KOPT-K1 (cell line): ENCODE measurements around the gene MYO9A.
"Not testable (repeated sequence)": the region's sequence is repeated elsewhere in the genome, so short reads cannot be mapped to it uniquely, and the experiment has no call there.

Source experiments
- H3K27ac ChIP-seq: fragments of 200-600 bp; sonication (generic); 2 replicates; pipeline ENCODE4 v1.5.1; 2016; ENCODE audit warnings: antibody characterized with exemption, mild to moderate bottlenecking, low read depth, low read length; ENCODE audit not compliant: poor library complexity, severe bottlenecking
- H3K36me3 ChIP-seq: fragments of 200-600 bp; sonication (generic); 2 replicates; pipeline ENCODE4 v1.5.1; 2017; ENCODE audit warnings: antibody characterized with exemption, mild to moderate bottlenecking, low read length, moderate library complexity; ENCODE audit not compliant: insufficient read depth
- H3K9me3 ChIP-seq: fragments of 200-600 bp; sonication (generic); 2 replicates; pipeline ENCODE4 v1.5.1; 2017; ENCODE audit warnings: antibody characterized with exemption, low read length, mild to moderate bottlenecking; ENCODE audit not compliant: insufficient read depth, poor library complexity, severe bottlenecking

Gene MYO9A

DNA sequence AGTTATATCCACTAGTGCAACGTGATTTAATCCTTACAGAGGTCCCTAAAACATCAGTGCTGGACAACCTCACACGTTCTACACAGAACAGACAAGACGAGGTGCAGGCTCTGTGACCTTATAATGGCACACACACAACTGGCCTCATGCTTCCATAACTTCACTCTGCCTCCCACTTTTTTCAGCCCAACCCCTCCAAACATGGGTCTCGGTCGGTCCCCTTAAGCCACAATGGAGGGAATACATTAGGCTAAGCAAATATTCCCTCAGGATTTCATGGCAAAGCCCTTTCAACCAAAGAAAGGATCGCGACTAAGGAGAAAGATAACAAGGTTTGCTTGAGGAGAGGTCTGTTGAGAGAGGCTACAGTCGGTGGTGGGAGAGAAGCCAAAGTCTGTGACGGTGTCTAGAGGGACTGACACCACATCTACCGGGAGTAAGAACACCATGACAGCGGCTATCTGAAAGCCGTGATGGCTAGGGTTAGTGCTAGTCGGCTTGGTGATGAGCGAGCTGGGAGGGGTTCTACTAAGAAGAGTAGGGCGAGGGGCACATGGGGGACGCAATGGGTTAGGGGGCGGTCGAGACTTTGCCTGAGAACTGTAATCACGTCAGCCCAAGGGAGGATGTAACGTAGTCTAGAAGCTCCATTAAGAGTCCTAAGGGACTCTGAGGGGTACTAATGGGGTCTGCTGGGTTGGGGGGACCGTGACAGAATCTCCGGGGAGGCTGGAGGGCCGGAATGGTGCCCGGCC is 1.0 kb downstream of the MYO9A start:
- Histone ChIP-seq H3K36me3 (no peaks in the 10 kb centered on the region), H3K9me3 (no peaks in the 10 kb centered on the region), H3K27ac (peak overlapping the region; percentile 81)

- no peaks in the 10 kb centered on the region for H3K36me3 ChIP-seq
- no peaks in the 10 kb centered on the region for H3K9me3 ChIP-seq
- no peak overlapping the region for H3K27ac ChIP-seq
Observed at GRCh38 chr15:72113347-72114031, 4.5 kb downstream of the MYO9A start.

GRCh38 chr15:72112805-72113204 is 5.1 kb downstream of the MYO9A start:
- no peaks in the 10 kb centered on the region for H3K36me3 ChIP-seq
- no peaks in the 10 kb centered on the region for H3K9me3 ChIP-seq
- H3K27ac ChIP-seq, result no peak overlapping the region

GRCh38 chr15:72112116-72112515 is 5.8 kb downstream of the MYO9A start:
- H3K27ac ChIP-seq, result no peak overlapping the region
- H3K9me3 ChIP-seq, result no peaks in the 10 kb centered on the region
- H3K36me3 ChIP-seq, result no peaks in the 10 kb centered on the region

DNA sequence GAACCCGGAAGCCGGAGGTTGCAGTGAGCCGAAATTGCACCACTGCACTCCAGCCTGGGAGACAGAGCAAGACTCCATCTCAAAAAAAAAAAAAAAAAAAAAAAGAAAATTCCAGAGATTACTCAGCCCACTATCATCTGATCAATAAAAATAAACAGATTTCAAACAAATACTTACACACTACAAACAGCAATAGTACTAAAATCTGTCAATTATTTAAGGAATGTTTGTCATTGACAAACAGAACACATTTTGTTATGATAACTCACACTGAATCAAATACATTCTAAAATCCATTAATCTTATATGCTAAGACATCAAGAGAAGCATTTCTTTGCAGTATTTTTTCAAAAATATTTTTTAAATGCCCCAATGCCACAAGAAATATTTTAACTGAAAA is 7.6 kb downstream of the MYO9A start:
- no peak overlapping the region for H3K27ac ChIP-seq
- no peaks in the 10 kb centered on the region for H3K36me3 ChIP-seq
- no peaks in the 10 kb centered on the region for H3K9me3 ChIP-seq

DNA sequence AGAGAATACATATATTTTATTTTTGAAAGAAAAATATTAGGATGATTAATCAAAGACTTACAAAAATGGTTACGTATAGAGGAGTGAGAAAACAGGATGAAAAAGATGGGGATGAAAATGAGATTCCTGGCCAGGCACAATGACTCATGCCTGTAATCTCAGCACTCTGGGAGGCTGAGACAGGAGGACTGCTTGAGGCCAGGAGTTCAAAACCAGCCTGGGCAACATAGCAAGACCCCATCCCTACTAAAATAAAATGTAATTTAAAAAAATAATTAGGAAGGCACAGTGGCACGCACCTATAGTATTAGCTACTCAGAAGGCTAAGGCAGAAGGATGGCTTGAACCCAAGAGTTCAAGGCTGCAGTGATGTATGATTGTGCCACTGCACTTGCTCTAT is 11.9 kb downstream of the MYO9A start:
- Histone ChIP-seq H3K9me3 (no peaks in the 10 kb centered on the region), H3K27ac (no peak overlapping the region), H3K36me3 (no peaks in the 10 kb centered on the region)

DNA sequence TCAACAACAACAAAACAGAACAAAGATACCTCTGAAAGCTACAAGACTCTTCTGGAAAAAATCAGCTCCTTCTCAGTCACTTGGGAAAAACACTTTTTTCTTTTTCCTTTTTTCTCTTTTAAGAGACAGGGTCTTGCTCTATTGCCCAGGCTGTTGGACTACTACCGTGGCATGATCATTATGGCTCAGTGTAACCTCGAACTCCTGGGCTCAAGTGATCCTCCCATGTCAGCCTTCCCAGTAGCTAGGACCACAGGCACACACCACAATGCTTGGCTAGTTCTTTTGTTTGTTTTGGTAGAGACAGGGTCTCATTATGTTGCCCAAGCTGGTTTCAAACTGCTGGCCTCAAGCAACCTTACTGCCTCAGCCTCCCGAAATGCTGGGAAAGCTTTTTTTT is 12.8 kb downstream of the MYO9A start:
- Histone ChIP-seq H3K27ac (no peak overlapping the region), H3K36me3 (no peaks in the 10 kb centered on the region), H3K9me3 (no peaks in the 10 kb centered on the region)

GRCh38 chr15:72100551-72100950 is 17.4 kb downstream of the MYO9A start:
- H3K9me3 ChIP-seq, H3K27ac ChIP-seq, H3K36me3 ChIP-seq: not testable (repeated sequence)

GRCh38 chr15:72099155-72099554 is 18.8 kb downstream of the MYO9A start:
- Histone ChIP-seq H3K36me3 (no peaks in the 10 kb centered on the region), H3K27ac (no peak overlapping the region)

GRCh38 chr15:72098040-72098439 is 19.9 kb downstream of the MYO9A start:
- Histone ChIP-seq H3K36me3 (no peaks in the 10 kb centered on the region), H3K27ac (no peak overlapping the region)

More at GRCh38 chr15:72099155-72099554, 18.8 kb downstream of the MYO9A start:
- no peaks in the 10 kb centered on the region for H3K9me3 ChIP-seq

GRCh38 chr15:72096796-72097195 is 21.2 kb downstream of the MYO9A start:
- no peaks in the 10 kb centered on the region for H3K9me3 ChIP-seq
- no peaks in the 10 kb centered on the region for H3K36me3 ChIP-seq
- H3K27ac ChIP-seq, result no peak overlapping the region

More at GRCh38 chr15:72098040-72098439, 19.9 kb downstream of the MYO9A start:
- H3K9me3 ChIP-seq, result no peaks in the 10 kb centered on the region

- H3K9me3 ChIP-seq, result no peaks in the 10 kb centered on the region
- no peaks in the 10 kb centered on the region for H3K36me3 ChIP-seq
- no peak overlapping the region for H3K27ac ChIP-seq
Observed at GRCh38 chr15:72092691-72093090, 25.3 kb downstream of the MYO9A start.

DNA sequence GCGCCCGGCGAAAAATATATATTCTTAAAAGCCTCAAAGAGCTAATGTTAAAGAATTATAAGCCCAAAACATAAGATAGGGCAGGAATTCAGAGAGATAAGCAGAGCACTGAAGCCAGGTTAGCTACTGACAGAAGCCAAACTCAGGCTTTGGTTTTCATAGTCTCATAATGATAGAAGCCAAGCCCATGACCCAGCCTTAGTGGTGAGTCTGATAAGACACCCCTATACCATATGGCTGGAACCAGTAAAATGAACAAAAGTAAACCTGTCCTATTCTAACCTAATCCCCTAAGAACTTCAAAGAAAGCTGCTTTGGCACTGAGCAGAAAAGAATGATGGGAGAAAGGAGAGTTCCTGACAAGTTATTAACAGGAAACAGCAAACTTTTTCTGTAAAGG is 25.9 kb downstream of the MYO9A start:
- no peaks in the 10 kb centered on the region for H3K36me3 ChIP-seq
- H3K27ac ChIP-seq, result no peak overlapping the region
- no peaks in the 10 kb centered on the region for H3K9me3 ChIP-seq

- Histone ChIP-seq H3K27ac (no peak overlapping the region), H3K36me3 (no peaks in the 10 kb centered on the region), H3K9me3 (peaks cover 4% of the 10 kb centered on the region)
Observed at GRCh38 chr15:72086920-72087648, 30.9 kb downstream of the MYO9A start.

GRCh38 chr15:72086010-72086697 is 31.8 kb downstream of the MYO9A start:
- peaks cover 4% of the 10 kb centered on the region for H3K9me3 ChIP-seq
- H3K36me3 ChIP-seq, result no peaks in the 10 kb centered on the region
- H3K27ac ChIP-seq, result no peak overlapping the region
